Suppressor macrophage (primary cell): ENCODE results near the gene CYP1A1.
"Not testable (repeated sequence)": the region's sequence is repeated elsewhere in the genome, so short reads cannot be mapped to it uniquely, and the experiment has no call there.

Experiments
- DNase-seq, 4 experiments: peaks; one replicate each; pipeline ENCODE4 v3.0.0-alpha.2; 2020 to 2022

CYP1A1 gene

DNA sequence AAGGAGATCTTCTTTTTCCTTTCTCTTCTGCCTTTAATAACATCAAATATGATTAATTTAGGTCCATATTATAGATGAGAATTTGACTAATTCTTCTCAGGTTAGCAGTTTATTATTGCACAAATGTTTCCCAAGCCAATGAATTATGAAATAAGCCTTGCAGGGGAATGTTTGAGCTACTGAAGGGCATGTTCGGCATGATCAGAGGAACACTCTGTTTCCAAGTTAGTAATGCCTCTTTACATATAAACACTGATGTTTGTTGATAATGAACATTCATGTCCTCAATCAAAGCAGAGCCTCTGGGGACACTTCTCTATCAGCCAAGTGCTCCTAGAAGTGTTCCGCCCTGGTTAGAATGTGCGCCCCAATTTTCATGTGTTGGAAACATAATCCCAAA lies 10.0 kb upstream of the CYP1A1 start:
- DNase-seq: no peak

GRCh38 chr15:74733269-74733668 lies 7.9 kb upstream of the CYP1A1 start:
- no peak for DNase-seq

DNA sequence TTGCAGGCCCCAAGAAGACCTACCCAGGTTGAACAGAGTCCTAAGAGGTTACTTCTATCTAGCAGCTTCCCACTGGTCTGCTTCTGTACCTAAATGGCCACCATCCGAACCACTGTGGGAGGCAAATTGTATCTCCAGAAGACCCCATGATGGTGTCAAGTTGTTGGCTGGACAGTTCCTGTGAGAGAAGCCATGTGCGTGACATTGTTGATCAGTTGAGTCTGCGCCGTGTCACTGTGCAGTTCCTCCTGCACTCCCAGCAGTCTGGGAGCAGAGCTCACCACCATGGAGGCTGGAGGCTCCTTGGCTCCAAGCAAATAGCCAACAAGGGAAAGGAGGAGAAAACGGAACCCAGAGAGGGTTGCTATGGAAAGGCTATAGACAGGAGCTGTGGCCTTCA lies 7.5 kb upstream of the CYP1A1 start:
- DNase-seq: no peak

DNA sequence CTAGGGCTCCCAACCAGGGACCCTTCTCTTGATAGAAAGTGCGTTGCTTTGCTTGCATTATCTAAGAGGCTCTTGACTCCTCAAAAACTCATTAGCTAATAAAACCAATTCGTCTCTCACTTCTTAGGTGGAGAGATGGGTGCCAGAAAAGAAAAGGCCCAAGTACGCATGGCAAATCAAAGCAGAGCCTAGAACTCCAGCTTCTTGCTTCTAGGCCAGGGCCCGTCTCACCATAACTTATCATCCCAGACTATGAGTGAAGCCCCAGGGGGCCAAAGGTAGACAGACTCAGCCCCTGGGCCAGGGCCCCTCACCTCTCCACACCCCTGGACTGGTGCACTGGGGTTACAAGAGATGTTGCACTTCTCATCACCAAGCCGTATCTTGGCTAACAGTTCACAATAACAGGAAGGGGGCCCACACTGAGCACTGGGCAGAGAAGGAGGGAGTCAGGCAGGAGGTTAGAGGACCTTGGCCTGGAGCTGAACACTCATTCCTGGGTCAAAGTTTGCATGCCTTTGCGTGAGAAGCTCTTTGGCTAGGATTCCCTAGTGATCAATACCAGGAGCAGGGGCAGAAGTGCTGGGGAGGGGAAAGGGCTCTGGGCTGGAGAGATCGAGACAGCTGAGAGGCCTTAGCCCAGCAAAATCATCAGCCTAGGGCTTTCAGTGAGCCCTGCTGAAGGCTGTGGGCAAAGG lies 5.4 kb upstream of the CYP1A1 start:
- DNase-seq: no peak

GRCh38 chr15:74729372-74729771 lies 4.0 kb upstream of the CYP1A1 start:
- DNase-seq: not testable (repeated sequence)

DNA sequence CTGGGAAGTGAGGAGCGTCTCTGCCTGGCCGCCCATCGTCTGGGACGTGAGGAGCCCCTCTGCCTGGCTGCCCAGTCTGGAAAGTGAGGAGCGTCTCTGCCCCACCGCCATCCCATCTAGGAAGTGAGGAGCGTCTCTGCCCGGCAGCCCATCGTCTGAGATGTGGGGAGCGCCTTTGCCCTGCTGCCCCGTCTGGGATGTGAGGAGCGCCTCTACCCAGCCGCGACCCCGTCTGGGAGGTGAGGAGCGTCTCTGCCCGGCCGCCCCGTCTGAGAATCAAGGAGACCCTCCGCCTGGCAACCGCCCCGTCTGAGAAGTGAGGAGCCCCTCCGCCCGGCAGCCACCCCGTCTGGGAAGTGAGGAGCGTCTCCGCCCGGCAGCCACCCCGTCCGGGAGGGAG lies 3.4 kb upstream of the CYP1A1 start:
- DNase-seq: not testable (repeated sequence)

DNA sequence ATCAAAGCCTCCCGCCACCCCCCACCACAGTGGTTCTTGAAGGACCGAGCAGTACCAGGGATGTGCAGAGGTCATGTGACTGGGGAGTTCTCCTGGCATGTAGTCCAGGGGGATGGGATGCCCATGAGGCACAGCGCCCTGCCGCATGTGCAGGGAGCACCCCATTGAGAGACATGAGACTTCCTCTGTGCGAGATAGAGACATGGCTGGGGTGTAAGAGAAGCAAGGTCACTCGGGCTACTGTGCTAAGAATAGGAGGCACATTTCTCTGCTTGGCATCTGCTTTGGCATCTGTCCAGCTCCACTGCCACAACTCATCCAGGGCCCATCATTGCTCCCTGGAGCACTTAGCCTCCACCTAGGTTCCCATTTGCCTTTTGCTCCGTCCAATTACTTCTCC lies 2.4 kb upstream of the CYP1A1 start:
- DNase-seq: no peak

- DNase-seq: no peak
Measured at GRCh38 chr15:74726774-74727164, 1.4 kb upstream of the CYP1A1 start.

GRCh38 chr15:74725845-74726773 lies 781 bp upstream of the CYP1A1 start:
- peak; percentile 31 to 63 (median 49) for DNase-seq

DNA sequence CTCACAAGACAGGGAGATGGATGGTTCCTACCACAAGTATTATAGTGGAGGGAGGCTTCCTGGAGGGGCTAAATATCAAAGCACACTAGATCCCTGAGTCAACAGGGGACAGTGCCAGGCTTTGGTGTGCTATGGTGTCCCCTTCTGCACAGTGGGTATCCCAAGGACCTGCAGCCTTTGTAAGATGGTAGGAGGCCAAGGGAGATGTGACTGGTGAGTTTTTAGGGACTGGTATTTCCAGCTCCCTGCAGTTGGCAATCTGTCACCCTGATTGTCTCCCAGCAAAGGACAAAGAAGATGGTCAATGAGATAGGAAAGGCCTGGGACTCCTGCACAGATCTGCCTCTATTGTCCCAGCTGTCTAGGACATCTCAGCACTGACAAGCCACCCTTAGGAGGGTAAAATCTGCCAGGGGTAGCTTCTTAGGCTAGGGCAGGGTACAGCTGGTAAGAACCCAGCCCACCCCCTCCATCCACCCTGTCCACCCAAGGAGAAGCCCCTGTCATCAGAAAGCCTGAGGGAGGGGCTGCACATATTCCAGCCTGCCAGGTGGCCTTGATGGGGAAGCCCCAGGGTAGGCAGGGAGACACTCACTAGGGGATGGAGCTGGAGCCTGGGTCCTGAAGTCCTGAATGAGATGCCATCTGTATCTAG lies 631 bp downstream of the CYP1A1 start:
- no peak for DNase-seq

DNA sequence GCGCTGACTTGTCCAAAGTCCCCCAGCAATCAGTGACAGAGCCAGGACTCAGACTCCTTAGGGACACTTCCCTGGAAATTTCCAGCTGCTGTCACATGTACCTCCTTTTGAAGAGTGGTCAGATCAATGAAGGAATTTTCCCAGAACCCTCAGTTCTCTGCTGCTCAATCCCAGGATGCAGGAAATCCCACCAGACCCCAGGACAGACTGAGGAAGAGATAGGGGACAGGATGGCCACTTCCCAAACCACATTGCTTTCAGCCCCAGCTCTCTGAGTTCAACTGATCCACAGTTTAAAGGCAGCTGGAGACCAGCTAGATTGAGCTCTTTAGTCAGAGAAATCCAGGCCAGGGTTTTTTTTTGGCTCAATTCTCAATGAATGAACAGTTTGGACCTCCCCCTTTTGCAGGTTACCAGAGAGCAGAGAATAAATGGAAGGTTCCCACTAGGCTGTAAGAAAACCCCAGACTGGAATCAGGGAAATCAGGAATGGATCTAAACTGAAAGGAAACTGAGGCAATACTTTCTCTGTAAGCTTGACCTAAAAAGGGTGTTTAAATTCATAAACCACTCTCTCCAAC lies 1.5 kb downstream of the CYP1A1 start:
- DNase-seq: peak; percentile 23 to 46 (median 32)

DNA sequence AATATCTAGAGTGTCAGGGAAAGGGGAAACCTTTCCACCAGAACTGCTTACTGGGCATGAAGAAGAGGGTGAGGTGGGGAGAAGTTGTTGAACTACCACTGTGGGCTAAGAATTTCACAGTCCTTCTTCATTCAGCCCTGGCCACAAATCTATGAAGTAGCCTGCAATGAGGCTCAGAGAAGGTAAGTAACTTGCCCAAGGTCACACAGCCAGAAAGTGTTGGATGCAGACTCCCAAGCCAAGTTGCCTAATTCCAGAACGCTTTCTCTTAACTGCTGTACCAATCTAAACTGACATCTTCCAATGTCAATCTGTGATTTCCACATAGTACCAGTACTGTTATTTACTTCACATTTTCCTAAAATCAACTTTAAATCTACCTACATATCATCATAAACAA lies 2.1 kb downstream of the CYP1A1 start:
- DNase-seq: no peak

DNA sequence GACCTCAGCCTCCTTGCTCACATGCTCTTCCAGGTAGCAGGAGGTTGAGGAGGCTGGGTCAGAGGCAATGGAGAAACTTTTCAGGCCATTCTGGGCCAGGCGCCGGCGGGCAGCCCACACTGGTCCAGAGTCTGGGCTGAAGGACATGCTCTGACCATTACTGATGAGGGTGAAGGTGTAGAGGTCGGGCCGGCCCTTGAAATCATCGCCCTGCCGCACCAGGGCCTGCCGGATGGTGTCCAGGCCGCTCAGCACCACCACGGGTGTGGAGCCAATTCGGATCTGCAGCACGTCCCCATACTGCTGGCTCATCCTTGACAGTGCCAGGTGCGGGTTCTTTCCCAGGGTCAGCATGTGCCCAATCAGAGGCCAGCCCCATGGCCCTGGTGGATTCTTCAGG lies 2.7 kb downstream of the CYP1A1 start:
- DNase-seq: no peak

- DNase-seq: peak; percentile 25 to 62 (median 44)
Measured at GRCh38 chr15:74716651-74717050, 8.7 kb downstream of the CYP1A1 start.

GRCh38 chr15:74712311-74712710 lies 13.0 kb downstream of the CYP1A1 start:
- DNase-seq: peak in 2 of 4 experiments; percentile 63 to 66

DNA sequence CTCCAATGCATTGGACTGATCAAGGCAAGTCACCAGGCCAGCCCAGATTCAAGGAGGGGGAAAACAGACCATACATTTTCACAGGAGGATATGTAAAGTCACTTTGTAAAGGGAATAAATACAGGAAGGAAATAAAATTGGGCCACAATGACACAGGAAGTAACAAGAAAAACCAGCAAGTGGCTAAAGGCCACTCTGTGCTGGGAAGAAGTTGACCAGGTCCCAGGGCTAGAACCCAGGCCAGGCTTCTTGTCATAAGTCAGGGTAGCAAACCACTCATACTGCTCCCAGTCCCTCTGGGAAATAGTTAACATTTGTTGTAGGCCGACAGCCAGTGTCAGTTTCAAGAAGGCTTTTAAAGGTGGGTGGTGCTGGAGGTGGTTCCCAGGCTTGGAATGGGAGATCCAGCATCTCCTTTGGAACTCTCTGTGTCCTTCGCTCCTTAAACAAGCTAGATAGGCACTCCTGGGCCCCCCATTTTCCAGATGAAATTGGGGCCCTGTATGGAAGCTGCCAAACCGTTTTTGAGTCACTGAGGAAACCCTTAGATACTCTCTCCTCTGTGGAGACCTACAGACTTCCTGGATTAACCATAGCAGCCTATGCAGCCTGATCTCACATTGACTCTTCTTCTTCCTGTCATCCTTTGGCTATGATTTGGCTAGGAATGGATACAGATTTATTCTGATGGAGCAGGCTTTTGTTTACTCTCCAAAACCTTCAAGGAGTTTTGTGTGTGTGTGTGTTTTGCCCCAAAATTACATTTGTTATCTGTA lies 14.8 kb downstream of the CYP1A1 start:
- DNase-seq: peak in 1 of 4 experiments; percentile 20

- DNase-seq: no peak
Measured at GRCh38 chr15:74709892-74710291, 15.4 kb downstream of the CYP1A1 start.

GRCh38 chr15:74709011-74709410 lies 16.3 kb downstream of the CYP1A1 start:
- DNase-seq: peak in 2 of 4 experiments; percentile 28 to 53

GRCh38 chr15:74696808-74697207 lies 28.5 kb downstream of the CYP1A1 start:
- DNase-seq: no peak

- DNase-seq: no peak
Measured at GRCh38 chr15:74696398-74696729, 29.0 kb downstream of the CYP1A1 start.

DNA sequence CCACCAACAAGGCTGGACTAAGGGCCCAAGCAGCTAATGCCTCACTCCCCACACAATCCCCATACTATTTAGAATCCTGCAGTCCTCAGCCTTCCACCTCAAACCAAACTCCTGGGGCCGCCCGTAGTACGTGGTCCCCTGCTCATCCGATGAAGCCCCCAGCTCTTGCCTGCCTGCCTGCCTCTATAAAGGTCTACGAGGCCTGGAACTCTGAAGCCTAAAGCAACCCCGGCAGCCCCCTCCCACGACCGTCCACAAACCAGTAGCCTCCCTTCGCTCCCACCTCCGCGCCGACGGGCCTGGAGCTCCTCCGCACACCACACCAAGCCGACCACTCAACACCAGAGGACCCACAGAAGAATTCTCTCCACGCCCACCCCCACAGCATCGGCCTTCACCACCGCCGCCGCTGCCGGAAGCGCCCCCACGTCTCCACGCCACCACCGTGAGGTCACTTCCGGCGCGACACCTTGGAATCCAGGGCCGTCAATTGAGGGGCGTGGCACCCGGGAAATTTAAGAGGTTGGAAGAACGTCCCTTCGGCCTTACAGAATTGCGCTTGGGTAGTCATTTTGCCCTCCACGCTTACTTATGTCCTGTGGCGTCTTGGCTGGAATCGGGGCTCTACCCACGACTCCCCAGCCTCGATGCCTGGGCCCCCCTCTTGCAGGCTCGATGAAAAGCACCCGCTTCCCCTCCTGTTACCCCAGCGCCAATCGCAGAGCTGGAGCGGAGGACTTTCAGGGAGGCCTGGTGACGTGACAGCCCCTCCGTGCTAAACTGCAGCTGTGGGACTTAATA lies 29.5 kb downstream of the CYP1A1 start, which contains the start of gene EDC3:
Gene EDC3 (minus strand): TSS at position 428 of the 801 bp plus-strand sequence. CDS start 20,900 bp downstream, outside the sequence.
- peak; percentile 90 to 94 (median 92) for DNase-seq
